ENCODE results near the gene DDC.

DNA sequence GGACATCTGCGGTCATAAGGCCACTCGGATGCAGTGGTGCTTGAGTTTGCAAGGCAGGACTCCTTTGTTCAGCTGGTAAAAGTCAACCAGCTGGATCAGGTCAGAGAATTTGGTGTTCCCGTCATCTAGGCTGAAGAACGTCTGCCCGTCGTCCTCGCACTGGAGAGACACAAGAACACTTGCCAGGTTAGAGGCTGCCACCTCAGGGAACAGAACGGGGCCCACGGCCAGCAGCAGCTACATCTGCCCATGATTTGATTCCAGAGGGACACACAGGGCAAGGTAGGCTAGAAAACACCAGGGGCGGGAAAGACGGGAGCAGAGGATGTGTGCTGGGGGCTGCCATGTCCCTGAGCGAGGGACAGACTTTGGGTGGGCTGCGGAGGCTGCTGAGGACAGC, 27.7 kb upstream of the DDC start:
- TF ChIP-seq, protein P1, sequence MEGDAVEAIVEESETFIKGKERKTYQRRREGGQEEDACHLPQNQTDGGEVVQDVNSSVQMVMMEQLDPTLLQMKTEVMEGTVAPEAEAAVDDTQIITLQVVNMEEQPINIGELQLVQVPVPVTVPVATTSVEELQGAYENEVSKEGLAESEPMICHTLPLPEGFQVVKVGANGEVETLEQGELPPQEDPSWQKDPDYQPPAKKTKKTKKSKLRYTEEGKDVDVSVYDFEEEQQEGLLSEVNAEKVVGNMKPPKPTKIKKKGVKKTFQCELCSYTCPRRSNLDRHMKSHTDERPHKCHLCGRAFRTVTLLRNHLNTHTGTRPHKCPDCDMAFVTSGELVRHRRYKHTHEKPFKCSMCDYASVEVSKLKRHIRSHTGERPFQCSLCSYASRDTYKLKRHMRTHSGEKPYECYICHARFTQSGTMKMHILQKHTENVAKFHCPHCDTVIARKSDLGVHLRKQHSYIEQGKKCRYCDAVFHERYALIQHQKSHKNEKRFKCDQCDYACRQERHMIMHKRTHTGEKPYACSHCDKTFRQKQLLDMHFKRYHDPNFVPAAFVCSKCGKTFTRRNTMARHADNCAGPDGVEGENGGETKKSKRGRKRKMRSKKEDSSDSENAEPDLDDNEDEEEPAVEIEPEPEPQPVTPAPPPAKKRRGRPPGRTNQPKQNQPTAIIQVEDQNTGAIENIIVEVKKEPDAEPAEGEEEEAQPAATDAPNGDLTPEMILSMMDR (IDR thresholded peaks at IDR 0.05; ENCODE audit: low read depth, low read length) = no peak
- TF ChIP-seq EZH2phosphoT487 (IDR thresholded peaks at IDR 0.05; ENCODE audit: low read depth) = no peak
